GM12878 (cell line): ENCODE measurements around the gene TFF1. TPM values are rescaled to one million over a fixed set of nuclear protein-coding genes. Genes with fewer than 3 reads are reported as not detected.

Experiments
- ATAC-seq: fragments of 200-7000 bp; cut with Tn5 transposase; 3 replicates; pipeline ENCODE4 v1.9.1; 2020; ENCODE audit warnings: mild to moderate bottlenecking, moderate library complexity
- BruUV-seq: library from RNA; stranded (reverse); fragments of 400-500 nt; replicated peaks from 2 replicates; lab custom pipeline; 2021; lab: Mats Ljungman, UMichigan
- CTCF ChIA-PET: fragments of 300-600 bp; sonication (Branson Sonifier 250); formaldehyde crosslinking; extraction: SDS; loops from one replicate; lab custom pipeline; 2021; ENCODE audit warnings: inconsistent platforms; lab: Yijun Ruan, JAX
- POLR2A ChIA-PET: fragments of 350-600 bp; formaldehyde crosslinking; extraction: SDS; loops from one replicate; lab custom pipeline; 2021; ENCODE audit warnings: inconsistent platforms; lab: Charles Lee
- RAD21 ChIA-PET: fragments of 300-600 bp; sonication (Branson Sonifier 250); formaldehyde crosslinking; loops from one replicate; lab custom pipeline; 2023; ENCODE audit warnings: antibody characterized with exemption; ENCODE audit not compliant: unreplicated experiment; lab: Charles Lee
- SMC1A ChIA-PET: fragments of 300-600 bp; sonication (Branson Sonifier 250); formaldehyde crosslinking; loops from one replicate; lab custom pipeline; 2023; ENCODE audit not compliant: unreplicated experiment, uncharacterized antibody; lab: Charles Lee
- DNase-seq: peaks from one replicate; pipeline ENCODE4 v3.0.0-alpha.2; 2011; ENCODE audit warnings: low read depth, low spot score
- FAIRE-seq: peaks from 3 replicates; lab custom pipeline; 2011; peaks lifted over from hg19 to GRCh38; lab: Jason Lieb, UNC
- H2AFZ ChIP-seq: 2 replicates; pipeline ENCODE4 v1.6.0; 2011; ENCODE audit warnings: low read depth, low read length, control low read depth; ENCODE audit not compliant: control insufficient read depth
- H3K27ac ChIP-seq: 2 replicates; pipeline ENCODE4 v1.5.1; 2011; ENCODE audit warnings: control low read depth; ENCODE audit not compliant: control insufficient read depth, insufficient read depth
- H3K27me3 ChIP-seq, 2 experiments: replicated peaks in 1 of 2; 2 replicates each; pipeline versions ENCODE4 v1.6.0 to v1.6.1; 2011; ENCODE audit warnings: low read length in 1 of 2; ENCODE audit not compliant: control insufficient read depth in 2 of 2, insufficient read depth in 2 of 2
- H3K36me3 ChIP-seq, 2 experiments: 2 replicates each; pipeline ENCODE4 v1.5.1; 2011; ENCODE audit warnings: low read length in 1 of 2; ENCODE audit not compliant: control insufficient read depth in 2 of 2, insufficient read depth in 2 of 2
- H3K4me1 ChIP-seq: 2 replicates; pipeline ENCODE4 v1.6.1; 2011; ENCODE audit warnings: mild to moderate bottlenecking, low read length, moderate library complexity, mixed read lengths; ENCODE audit not compliant: control insufficient read depth, insufficient read depth
- H3K4me2 ChIP-seq: 2 replicates; pipeline ENCODE4 v1.6.0; 2011; ENCODE audit warnings: control low read depth; ENCODE audit not compliant: control insufficient read depth, insufficient read depth
- H3K4me3 ChIP-seq: fragments of 200-600 bp; sonication (generic); 2 replicates; pipeline ENCODE4 v1.5.1; 2016
- H3K79me2 ChIP-seq: 2 replicates; pipeline ENCODE4 v1.6.0; 2011; ENCODE audit warnings: low read length; ENCODE audit not compliant: control insufficient read depth, insufficient read depth
- H3K9ac ChIP-seq: 2 replicates; pipeline ENCODE4 v1.8.0; 2011; ENCODE audit warnings: low read length, control low read depth, mixed read lengths; ENCODE audit not compliant: control insufficient read depth, insufficient read depth
- H3K9me3 ChIP-seq: replicated peaks from 3 replicates; pipeline ENCODE4 v1.5.1; 2011; ENCODE audit warnings: mild to moderate bottlenecking, low read length; ENCODE audit not compliant: control insufficient read depth, insufficient read depth
- H4K20me1 ChIP-seq: 2 replicates; pipeline ENCODE4 v1.6.0; 2011; ENCODE audit not compliant: control insufficient read depth, insufficient read depth
- CBX5 ChIP-seq: sonication (generic); IDR thresholded peaks from 2 replicates; pipeline ENCODE4 v1.6.1; 2016; ENCODE audit warnings: low read depth, moderate library complexity, mild to moderate bottlenecking, inconsistent platforms
- EP300 ChIP-seq, 2 experiments: fragments of 150-350 bp in 1 of 2; IDR thresholded peaks; 2 replicates each; pipeline ENCODE4 v1.6.1; 2011 to 2012; ENCODE audit warnings: low read depth in 2 of 2, low read length in 2 of 2, borderline replicate concordance in 1 of 2, improper control_type of control experiment in 1 of 2, inconsistent platforms in 1 of 2; ENCODE audit not compliant: control insufficient read depth in 1 of 2
- IKZF2 ChIP-seq, 2 experiments: fragments of 450-650 bp; IDR thresholded peaks; 2 replicates each; pipeline ENCODE4 v1.6.1; 2017; ENCODE audit warnings: mild to moderate bottlenecking in 2 of 2, moderate library complexity in 2 of 2
- JUNB ChIP-seq: IDR thresholded peaks from 2 replicates; pipeline ENCODE4 v1.6.1; 2016; ENCODE audit warnings: antibody characterized with exemption, mild to moderate bottlenecking
- LARP7 ChIP-seq: fragments of 450-650 bp; IDR thresholded peaks from 2 replicates; pipeline ENCODE4 v1.6.1; 2017; ENCODE audit warnings: mild to moderate bottlenecking
- NR2C1 ChIP-seq: fragments of 450-650 bp; IDR thresholded peaks from 2 replicates; pipeline ENCODE4 v1.6.1; 2017; ENCODE audit warnings: antibody characterized with exemption, mild to moderate bottlenecking, moderate library complexity
- POLR2AphosphoS2 ChIP-seq: IDR thresholded peaks from 2 replicates; pipeline ENCODE4 v1.6.1; 2011; ENCODE audit warnings: low read depth, mild to moderate bottlenecking, low read length, improper control_type of control experiment, moderate library complexity
- SKIL ChIP-seq: fragments of 450-650 bp; IDR thresholded peaks from 2 replicates; pipeline ENCODE4 v1.6.1; 2017; ENCODE audit warnings: mild to moderate bottlenecking, low read depth, inconsistent platforms; ENCODE audit not compliant: poor library complexity, severe bottlenecking
- SRF ChIP-seq, 2 experiments: IDR thresholded peaks; 2 replicates each; pipeline ENCODE4 v1.6.1; 2011; ENCODE audit warnings: low read depth in 2 of 2, low read length in 2 of 2, mild to moderate bottlenecking in 1 of 2, moderate library complexity in 1 of 2
- SUPT20H ChIP-seq: IDR thresholded peaks from 2 replicates; pipeline ENCODE4 v1.6.1; 2011; ENCODE audit warnings: low read depth, mild to moderate bottlenecking, low read length, moderate library complexity, borderline replicate concordance; ENCODE audit not compliant: control insufficient read depth
- TCF12 ChIP-seq: IDR thresholded peaks from 2 replicates; pipeline ENCODE4 v1.6.1; 2011; ENCODE audit warnings: low read depth, mild to moderate bottlenecking, low read length
- TCF7 ChIP-seq: IDR thresholded peaks from 2 replicates; pipeline ENCODE4 v1.6.1; 2014; ENCODE audit warnings: antibody characterized with exemption, borderline replicate concordance
- USF2 ChIP-seq: IDR thresholded peaks from 2 replicates; pipeline ENCODE4 v1.6.1; 2011; ENCODE audit warnings: low read depth, low read length, improper control_type of control experiment, borderline replicate concordance
- YY1 ChIP-seq: IDR thresholded peaks from 2 replicates; pipeline ENCODE4 v1.6.1; 2011; ENCODE audit warnings: low read depth, mild to moderate bottlenecking, low read length
- ZNF687 ChIP-seq: fragments of 450-650 bp; IDR thresholded peaks from 2 replicates; pipeline ENCODE4 v1.6.1; 2017; ENCODE audit warnings: mild to moderate bottlenecking, moderate library complexity
- ZZZ3 ChIP-seq: IDR thresholded peaks from 2 replicates; pipeline ENCODE4 v1.6.1; 2011; ENCODE audit warnings: low read depth; ENCODE audit not compliant: control insufficient read depth, insufficient read length
- WGBS: methylation state at CpG from one replicate; pipeline ENCODE4 v1.1.6; 2016; ENCODE audit warnings: low lambda C conversion rate; ENCODE audit not compliant: insufficient replicate concordance, insufficient coverage; ENCODE audit errors: missing lambda C conversion rate; 5-methylcytosine and 5-hydroxymethylcytosine counted together
- in situ Hi-C: fragments of 300-500 bp; cut with MboI; formaldehyde crosslinking; loops from 9 replicates; pipeline ENCODE4 v1.14.3; 2018; ENCODE audit warnings: mixed read lengths
- intact Hi-C: fragments of 100-400 bp; cut with micrococcal nuclease; formaldehyde crosslinking; loops from one replicate; pipeline ENCODE4 v1.14.2; 2022; ENCODE audit not compliant: unreplicated experiment
- polyA plus RNA-seq, 11 experiments: library from polyadenylated mRNA; depleted of rRNA in 4 of 11; unstranded in 6 of 11; stranded (reverse) in 5 of 11; fragments of >200 nt; fragmentation: Nextera tagmentation in 4 of 11; fragmentation: Illumina TruSeq in 1 of 11; extraction: Ambion mirVana in 4 of 11; extraction: Trizol in 1 of 11; gene quantifications; 1 replicate in 1 of 11; 2 replicates in 10 of 11; pipeline versions ENCODE4 v1.2.1 to v1.2.3, GENCODE V29; 2011 to 2016; ENCODE audit warnings: inconsistent platforms in 2 of 11, missing spikeins in 2 of 11, low read depth in 1 of 11
- total RNA-seq, 4 experiments: library from RNA; depleted of rRNA in 3 of 4; stranded (reverse); fragments of >200 nt in 3 of 4; fragmentation: Illumina TruSeq in 1 of 4; extraction: Trizol in 1 of 4; gene quantifications; 2 replicates each; pipeline versions ENCODE4 v1.2.1 to v1.2.3, GENCODE V29; 2013 to 2021

The TFF1 gene
- total and polyA plus RNA-seq, 10 of the 15 experiments (the other 5 are each of a cell fraction or from before 2014, with no cell fraction given), result 0.13 TPM; not detected in 9

- TF ChIP-seq SKIL (no peak), CBX5 (peak; percentile 65; the same call in 1 of the 2 replicates)
These were observed 6.0 kb downstream of the TFF1 start (continued) for GRCh38 chr21:42360317-42360716.

- no peak for ATAC-seq
- no peak for TF ChIP-seq SRF (IDR thresholded peaks at IDR 0.05; ENCODE audit: low read depth in 2 of 2, low read length in 2 of 2)
- TF ChIP-seq USF2, result no peak
- no peak for TF ChIP-seq LARP7
- no peak for TF ChIP-seq POLR2AphosphoS2
- TF ChIP-seq IKZF2 (IDR thresholded peaks at IDR 0.05), result no peak
- no peak for TF ChIP-seq ZZZ3
- TF ChIP-seq CBX5, result no peak
- TF ChIP-seq EP300 (IDR thresholded peaks at IDR 0.05; ENCODE audit: borderline replicate concordance in 1 of 2, control insufficient read depth in 1 of 2, low read depth in 2 of 2, low read length in 2 of 2), result no peak
- no peak for TF ChIP-seq NR2C1
- TF ChIP-seq TCF12, result no peak
- TF ChIP-seq ZNF687, result no peak
- no peak for TF ChIP-seq JUNB
- no peak for TF ChIP-seq TCF7
- TF ChIP-seq YY1, result no peak
- no peak for TF ChIP-seq SUPT20H
- DNase-seq, result no peak
- no peak overlapping the region for H3K9ac ChIP-seq
- in situ Hi-C loops (no loop called here), intact Hi-C loops (no loop called here)
- ChIA-PET POLR2A (interaction anchor here (0.7 kb wide), 1 partner anchor 930 kb away, joined by 3 read pairs; no protein-coding TSS in a partner anchor), CTCF (interaction anchor here (0.7 kb wide), 1 partner anchor 46 kb away, joined by 3 read pairs; no protein-coding TSS in a partner anchor), SMC1A (interaction anchor here (0.7 to 1.2 kb wide), 2 partner anchors 23 to 42 kb away, joined by 3 read pairs; no protein-coding TSS in a partner anchor), RAD21 (no interaction called here)
- BruUV-seq, result no TSS peak
- no peak overlapping the region for H3K4me2 ChIP-seq
- H2AFZ ChIP-seq, result no peak overlapping the region
- H3K79me2 ChIP-seq, result no peaks in the 10 kb centered on the region
- H3K9me3 ChIP-seq, result peaks cover 16% of the 10 kb centered on the region
- no peak overlapping the region for H3K27ac ChIP-seq
- WGBS, result 63% methylated on average over 13 of the region's 13 CpGs
- H3K4me1 ChIP-seq, result peaks cover 11% of the 10 kb centered on the region
- H3K27me3 ChIP-seq, result no peaks in the 10 kb centered on the region; a peak in 2 of 4 replicates
- H4K20me1 ChIP-seq, result no peaks in the 10 kb centered on the region
- FAIRE-seq, result no peak
- no peak overlapping the region for H3K4me3 ChIP-seq
- no peaks in the 10 kb centered on the region for H3K36me3 ChIP-seq
These were observed 7.4 kb downstream of the TFF1 start for GRCh38 chr21:42358937-42359336.
